HEK293 (cell line): Measurements from ENCODE around the gene GBGT1.
A peak's percentile ranks its signal among the peaks of the same experiment; 100 is the strongest.

ENCODE experiments used
- CTCF ChIA-PET: fragments of 350-600 bp; formaldehyde crosslinking; extraction: SDS; loops from one replicate; lab custom pipeline; 2021; ENCODE audit warnings: antibody characterized with exemption; lab: Yijun Ruan, JAX
- POLR2A ChIA-PET: fragments of 300-600 bp; formaldehyde crosslinking; extraction: SDS; loops from one replicate; lab custom pipeline; 2020; ENCODE audit warnings: antibody characterized with exemption, inconsistent platforms; lab: Yijun Ruan, JAX
- H3K27ac ChIP-seq: fragments of 200-500 bp; sonication (Bioruptor generic); 2 replicates; pipeline ENCODE4 v1.5.1; 2014; ENCODE audit warnings: low read depth, low read length, control low read depth, inconsistent platforms; ENCODE audit errors: extremely low read depth
- H3K36me3 ChIP-seq, 2 experiments: fragments of 200-500 bp in 1 of 2; sonication (Bioruptor generic) in 1 of 2; 1 replicate in 1 of 2; 2 replicates in 1 of 2; pipeline ENCODE4 v1.5.1; 2014 to 2017; ENCODE audit warnings: inconsistent platforms in 2 of 2, low read length in 2 of 2; ENCODE audit not compliant: control insufficient read depth in 2 of 2, insufficient read depth in 1 of 2
- H3K4me1 ChIP-seq: fragments of 200-500 bp; sonication (Bioruptor generic); 2 replicates; pipeline ENCODE4 v1.5.1; 2014; ENCODE audit warnings: mild to moderate bottlenecking, low read length, inconsistent platforms; ENCODE audit not compliant: control insufficient read depth, insufficient read depth
- H3K4me3 ChIP-seq: 2 replicates; pipeline ENCODE4 v1.5.1; 2011; ENCODE audit warnings: low read depth, mild to moderate bottlenecking, control low read depth, low read length, moderate library complexity
- H3K9me3 ChIP-seq: fragments of 200-500 bp; sonication (Bioruptor generic); 2 replicates; pipeline ENCODE4 v1.5.1; 2014; ENCODE audit warnings: low read depth, low read length, inconsistent platforms; ENCODE audit not compliant: control insufficient read depth, insufficient read depth
- BCL11B ChIP-seq: fragments of 450-650 bp; formaldehyde crosslinking; IDR thresholded peaks from 2 replicates; pipeline ENCODE4 v1.5.1; 2016; ENCODE audit warnings: low read depth, missing biosample characterization, missing genetic modification characterization
- KLF7 ChIP-seq: fragments of 450-650 bp; formaldehyde crosslinking; IDR thresholded peaks from 2 replicates; pipeline ENCODE4 v1.5.1; 2016; ENCODE audit warnings: missing biosample characterization, missing genetic modification characterization, borderline replicate concordance
- MYNN ChIP-seq: fragments of 450-650 bp; formaldehyde crosslinking; IDR thresholded peaks from 2 replicates; pipeline ENCODE4 v1.5.1; 2016; ENCODE audit warnings: missing biosample characterization, missing genetic modification characterization, borderline replicate concordance
- PRDM1 ChIP-seq: fragments of 450-650 bp; formaldehyde crosslinking; IDR thresholded peaks from 2 replicates; pipeline ENCODE4; 2016; ENCODE audit warnings: missing biosample characterization, missing genetic modification characterization
- SETDB1 ChIP-seq: IDR thresholded peaks from one replicate; pipeline ENCODE4 v1.6.1; 2017; ENCODE audit warnings: mild to moderate bottlenecking, low read length, moderate library complexity, mixed read lengths; ENCODE audit not compliant: insufficient read length
- TRIM28 ChIP-seq: IDR thresholded peaks from 2 replicates; pipeline ENCODE4 v1.6.1; 2011; ENCODE audit warnings: low read length, control low read depth, borderline replicate concordance
- ZBTB6 ChIP-seq: fragments of 450-650 bp; formaldehyde crosslinking; IDR thresholded peaks from 2 replicates; pipeline ENCODE4 v1.5.1; 2017; ENCODE audit warnings: missing biosample characterization, missing genetic modification characterization
- ZNF18 ChIP-seq: fragments of 450-650 bp; formaldehyde crosslinking; IDR thresholded peaks from 2 replicates; pipeline ENCODE4 v1.5.1; 2016; ENCODE audit warnings: missing biosample characterization, missing genetic modification characterization
- ZNF211 ChIP-seq: fragments of 450-650 bp; formaldehyde crosslinking; IDR thresholded peaks from 2 replicates; pipeline ENCODE4 v1.5.1; 2016; ENCODE audit warnings: low read depth, missing biosample characterization, missing genetic modification characterization
- ZNF366 ChIP-seq: fragments of 450-650 bp; formaldehyde crosslinking; conservative IDR thresholded peaks from 2 replicates; pipeline ENCODE4 v1.5.1; 2016; ENCODE audit warnings: missing biosample characterization, missing genetic modification characterization
- ZNF37A ChIP-seq: fragments of 450-650 bp; IDR thresholded peaks from 2 replicates; pipeline ENCODE4 v1.5.1; 2018; ENCODE audit warnings: missing biosample characterization, missing genetic modification characterization
- ZNF394 ChIP-seq: fragments of 450-650 bp; formaldehyde crosslinking; IDR thresholded peaks from 2 replicates; pipeline ENCODE4 v1.5.1; 2016; ENCODE audit warnings: missing biosample characterization, missing genetic modification characterization, mild to moderate bottlenecking, moderate library complexity, borderline replicate concordance
- ZNF518A ChIP-seq: fragments of 450-650 bp; formaldehyde crosslinking; conservative IDR thresholded peaks from 2 replicates; pipeline ENCODE4 v1.5.1; 2016; ENCODE audit warnings: low read depth, missing biosample characterization, missing genetic modification characterization
- ZNF558 ChIP-seq: fragments of 450-650 bp; formaldehyde crosslinking; IDR thresholded peaks from 2 replicates; pipeline ENCODE4 v1.5.1; 2016; ENCODE audit warnings: missing biosample characterization, missing genetic modification characterization
- ZNF560 ChIP-seq: fragments of 450-650 bp; formaldehyde crosslinking; IDR thresholded peaks from 2 replicates; pipeline ENCODE4 v1.5.1; 2017; ENCODE audit warnings: missing biosample characterization, missing genetic modification characterization, borderline replicate concordance
- ZNF701 ChIP-seq: fragments of 450-650 bp; formaldehyde crosslinking; IDR thresholded peaks from 2 replicates; pipeline ENCODE4 v1.5.1; 2016; ENCODE audit warnings: missing biosample characterization, missing genetic modification characterization
- ZNF76 ChIP-seq: fragments of 450-650 bp; formaldehyde crosslinking; IDR thresholded peaks from 2 replicates; pipeline ENCODE4; 2016; ENCODE audit warnings: low read depth, missing biosample characterization, missing genetic modification characterization, borderline replicate concordance
- ZNF837 ChIP-seq: fragments of 450-650 bp; formaldehyde crosslinking; IDR thresholded peaks from 2 replicates; pipeline ENCODE4 v1.5.1; 2016; ENCODE audit warnings: missing biosample characterization, missing genetic modification characterization

The GBGT1 gene

GRCh38 chr9:133199648-133200321 is 36.1 kb upstream of the GBGT1 start:
- ChIA-PET POLR2A (no interaction called here), CTCF (interaction anchor here (0.7 to 1.6 kb wide), 3 partner anchors 12 to 82 kb away, joined by 3 to 6 read pairs (median 4); no protein-coding TSS in a partner anchor)
- Histone ChIP-seq H3K27ac (no peak overlapping the region), H3K4me3 (no peak overlapping the region), H3K36me3 (no peaks in the 10 kb centered on the region), H3K9me3 (no peaks in the 10 kb centered on the region), H3K4me1 (no peaks in the 10 kb centered on the region)
- no peak for TF ChIP-seq ZNF37A (tag by site-specific recombination)
- TF ChIP-seq PRDM1 (tag by site-specific recombination) = no peak
- TF ChIP-seq ZNF560 (tag by site-specific recombination) = no peak
- TF ChIP-seq MYNN = no peak
- TF ChIP-seq KLF7 (tag by site-specific recombination) = no peak
- TF ChIP-seq ZNF76 (tag by site-specific recombination) = no peak
- no peak for TF ChIP-seq ZNF701
- TF ChIP-seq ZNF394 (tag by site-specific recombination) = no peak
- no peak for TF ChIP-seq ZBTB6
- no peak for TF ChIP-seq ZNF518A (tag by site-specific recombination)
- no peak for TF ChIP-seq ZNF18
- TF ChIP-seq TRIM28 = no peak
- TF ChIP-seq ZNF211 (tag by site-specific recombination) = no peak
- TF ChIP-seq ZNF366 = no peak
- TF ChIP-seq BCL11B (tag by site-specific recombination) = no peak
- no peak for TF ChIP-seq ZNF558 (tag by site-specific recombination)

GRCh38 chr9:133195029-133195428 is 31.3 kb upstream of the GBGT1 start:
- Histone ChIP-seq H3K4me1 (no peaks in the 10 kb centered on the region), H3K9me3 (no peaks in the 10 kb centered on the region), H3K27ac (no peak overlapping the region), H3K4me3 (no peak overlapping the region), H3K36me3 (no peaks in the 10 kb centered on the region)
- ChIA-PET CTCF (interaction anchor here (1.2 kb wide), 1 partner anchor 9 kb away, joined by 8 read pairs; no protein-coding TSS in a partner anchor), POLR2A (interaction anchor here (0.7 to 0.9 kb wide), 2 partner anchors 153 to 931 kb away, joined by 3 read pairs; partner anchors contain the start of genes MED22 and RPL7A)
- peak; percentile 53 for TF ChIP-seq SETDB1
- no peak for TF ChIP-seq ZNF837 (tag by site-specific recombination)
- peak; percentile 61; the same call in 1 of the 2 replicates for TF ChIP-seq TRIM28
